Mesenchymal stem cell (in vitro differentiated cells and primary cell): ENCODE results near the gene PRSS38.

Experiments
- DNase-seq: peaks from one replicate; pipeline ENCODE4 v3.0.0-alpha.2; 2013
- H2AFZ ChIP-seq: one replicate; pipeline ENCODE4 v1.6.1; 2013; ENCODE audit warnings: low read depth, mild to moderate bottlenecking, control low read depth, inconsistent platforms, low read length, moderate library complexity
- H2AK5ac ChIP-seq: 2 replicates; pipeline ENCODE4 v1.6.1; 2013; ENCODE audit warnings: low read length, moderate library complexity, mild to moderate bottlenecking, inconsistent platforms; ENCODE audit not compliant: severe bottlenecking
- H2BK120ac ChIP-seq: one replicate; pipeline ENCODE4 v1.6.1; 2013; ENCODE audit warnings: low read depth, mild to moderate bottlenecking, inconsistent platforms, low read length, moderate library complexity
- H2BK12ac ChIP-seq, 2 experiments: one replicate each; pipeline ENCODE4 v1.6.1; 2013; ENCODE audit warnings: inconsistent platforms in 2 of 2, low read length in 2 of 2, mild to moderate bottlenecking in 2 of 2, moderate library complexity in 2 of 2, control low read depth in 1 of 2
- H2BK15ac ChIP-seq: one replicate; pipeline ENCODE4 v1.6.1; 2013; ENCODE audit warnings: mild to moderate bottlenecking, low read depth, inconsistent platforms; ENCODE audit not compliant: poor library complexity, severe bottlenecking
- H2BK5ac ChIP-seq: 2 replicates; pipeline ENCODE4 v1.6.1; 2013; ENCODE audit warnings: low read depth, mild to moderate bottlenecking, low read length, control low read depth, inconsistent platforms; ENCODE audit not compliant: poor library complexity, severe bottlenecking
- H3K14ac ChIP-seq, 2 experiments: one replicate each; pipeline ENCODE4 v1.6.1; 2013; ENCODE audit warnings: inconsistent platforms in 2 of 2, low read length in 2 of 2, control low read depth in 1 of 2, mild to moderate bottlenecking in 1 of 2, moderate library complexity in 1 of 2
- H3K18ac ChIP-seq, 2 experiments: one replicate each; pipeline ENCODE4 v1.6.1; 2013; ENCODE audit warnings: inconsistent platforms in 2 of 2, low read length in 2 of 2, control low read depth in 1 of 2, low read depth in 1 of 2, mild to moderate bottlenecking in 1 of 2
- H3K23ac ChIP-seq, 2 experiments: one replicate each; pipeline ENCODE4 v1.6.1; 2013; ENCODE audit warnings: inconsistent platforms in 2 of 2, low read length in 2 of 2, mild to moderate bottlenecking in 2 of 2, moderate library complexity in 2 of 2, control low read depth in 1 of 2
- H3K27ac ChIP-seq: 2 replicates; pipeline ENCODE4 v1.5.1; 2013; ENCODE audit warnings: mild to moderate bottlenecking, moderate library complexity, low read length, control low read depth, inconsistent platforms; ENCODE audit not compliant: poor library complexity, severe bottlenecking
- H3K27me3 ChIP-seq, 2 experiments: 2 replicates each; pipeline versions ENCODE4 v1.6.1 to v1.7.0; 2013; ENCODE audit warnings: low read length in 2 of 2, mild to moderate bottlenecking in 2 of 2, moderate library complexity in 2 of 2, control low read depth in 1 of 2, inconsistent platforms in 1 of 2; ENCODE audit not compliant: control insufficient read depth in 1 of 2, insufficient read depth in 1 of 2
- H3K36me3 ChIP-seq, 2 experiments: 2 replicates each; pipeline versions ENCODE4 v1.6.1 to v1.7.0; 2013; ENCODE audit warnings: low read length in 2 of 2, control low read depth in 1 of 2, inconsistent platforms in 1 of 2, low read depth in 1 of 2, mild to moderate bottlenecking in 1 of 2; ENCODE audit not compliant: insufficient read depth in 2 of 2, control insufficient read depth in 1 of 2
- H3K4ac ChIP-seq, 2 experiments: one replicate each; pipeline ENCODE4 v1.6.1; 2013; ENCODE audit warnings: inconsistent platforms in 2 of 2, low read length in 2 of 2, mild to moderate bottlenecking in 2 of 2, moderate library complexity in 2 of 2, control low read depth in 1 of 2, low read depth in 1 of 2
- H3K4me1 ChIP-seq: 2 replicates; pipeline ENCODE4 v1.6.1; 2013; ENCODE audit warnings: low read depth, low read length, control low read depth; ENCODE audit not compliant: control insufficient read depth, insufficient read depth
- H3K4me2 ChIP-seq: 2 replicates; pipeline ENCODE4 v1.6.1; 2013; ENCODE audit warnings: low read length, mild to moderate bottlenecking, inconsistent platforms; ENCODE audit not compliant: poor library complexity, severe bottlenecking
- H3K4me3 ChIP-seq, 2 experiments: 2 replicates each; pipeline versions ENCODE4 v1.5.1 to v1.7.0; 2013; ENCODE audit warnings: low read length in 2 of 2, mild to moderate bottlenecking in 2 of 2, control low read depth in 1 of 2, low read depth in 1 of 2; ENCODE audit not compliant: insufficient read depth in 1 of 2
- H3K79me1 ChIP-seq: replicated peaks from 2 replicates; pipeline ENCODE4 v1.6.1; 2013; ENCODE audit warnings: mild to moderate bottlenecking, control low read depth, low read length, inconsistent platforms; ENCODE audit not compliant: poor library complexity, severe bottlenecking
- H3K9ac ChIP-seq: 2 replicates; pipeline ENCODE4 v1.7.0; 2013; ENCODE audit warnings: mild to moderate bottlenecking, low read length, moderate library complexity
- H3K9me3 ChIP-seq: 2 replicates; pipeline ENCODE4 v1.7.0; 2013; ENCODE audit warnings: mild to moderate bottlenecking, low read length; ENCODE audit not compliant: control insufficient read depth
- H4K8ac ChIP-seq: one replicate; pipeline ENCODE4 v1.6.1; 2013; ENCODE audit warnings: inconsistent platforms, mild to moderate bottlenecking, low read length, moderate library complexity
- H4K91ac ChIP-seq: one replicate; pipeline ENCODE4 v1.6.1; 2013; ENCODE audit warnings: mild to moderate bottlenecking, low read length, inconsistent platforms
- WGBS: methylation state at CpG from one replicate; pipeline ENCODE4 v1.1.7; 2013; ENCODE audit warnings: mixed read lengths; 5-methylcytosine and 5-hydroxymethylcytosine counted together

PRSS38 gene

GRCh38 chr1:227885648-227886502 is 70.4 kb downstream of the PRSS38 start:
- Histone ChIP-seq H2AFZ (no peak overlapping the region), H3K23ac (no peak overlapping the region), H4K91ac (no peak overlapping the region), H4K8ac (no peak overlapping the region), H3K4me2 (no peak overlapping the region), H3K27ac (no peak overlapping the region), H2BK120ac (no peak overlapping the region), H2BK15ac (no peak overlapping the region), H3K9me3 (no peaks in the 10 kb centered on the region), H2BK12ac (no peak overlapping the region), H3K4me3 (no peak overlapping the region), H3K4ac (no peak overlapping the region), H3K36me3 (no peaks in the 10 kb centered on the region), H3K18ac (no peak overlapping the region), H3K9ac (peak overlapping the region; percentile 54), H3K4me1 (peaks cover 38% of the 10 kb centered on the region), H2BK5ac (no peak overlapping the region), H3K14ac (no peak overlapping the region), H3K79me1 (no peaks in the 10 kb centered on the region), H3K27me3 (peaks cover 0 to 20% of the 10 kb centered on the region in 2 experiments), H2AK5ac (no peak overlapping the region)
- no peak for DNase-seq
- WGBS = 70% methylated on average over 14 of the region's 14 CpGs

- no peaks in the 10 kb centered on the region for H3K9me3 ChIP-seq
- 21% methylated on average over 13 of the region's 18 CpGs for WGBS
Measured at GRCh38 chr1:227886503-227886961, 71.1 kb downstream of the PRSS38 start.

GRCh38 chr1:227886993-227887696 is 71.7 kb downstream of the PRSS38 start:
- Histone ChIP-seq H2AK5ac (no peak overlapping the region), H2BK5ac (no peak overlapping the region), H3K18ac (no peak overlapping the region), H3K4me2 (peak overlapping the region; percentile 52), H3K9me3 (no peaks in the 10 kb centered on the region), H4K91ac (no peak overlapping the region), H3K4ac (no peak overlapping the region), H2BK15ac (no peak overlapping the region), H3K4me1 (peaks cover 50% of the 10 kb centered on the region), H2BK12ac (no peak overlapping the region), H3K36me3 (no peaks in the 10 kb centered on the region), H3K14ac (no peak overlapping the region), H4K8ac (peak overlapping the region; percentile 27), H3K9ac (peak overlapping the region; percentile 43), H3K4me3 (peak overlapping the region; percentile 15 to 33), H2AFZ (peak overlapping the region; percentile 7), H3K27me3 (peaks cover 0 to 30% of the 10 kb centered on the region in 2 experiments), H3K79me1 (no peaks in the 10 kb centered on the region), H3K23ac (no peak overlapping the region), H3K27ac (no peak overlapping the region), H2BK120ac (peak overlapping the region; percentile 24)
- WGBS = 5% methylated on average over 20 of the region's 30 CpGs
- peak; percentile 45 for DNase-seq

More at GRCh38 chr1:227886503-227886961, 71.1 kb downstream of the PRSS38 start:
- no peak overlapping the region for H4K91ac ChIP-seq
- H3K36me3 ChIP-seq = no peaks in the 10 kb centered on the region
- H3K14ac ChIP-seq = no peak overlapping the region
- no peak overlapping the region for H2BK12ac ChIP-seq
- no peak overlapping the region for H3K9ac ChIP-seq
- DNase-seq = no peak
- no peaks in the 10 kb centered on the region for H3K79me1 ChIP-seq
- no peak overlapping the region for H2AFZ ChIP-seq
- peaks cover 44% of the 10 kb centered on the region for H3K4me1 ChIP-seq
- H3K23ac ChIP-seq = no peak overlapping the region
- H3K27ac ChIP-seq = no peak overlapping the region
- no peak overlapping the region for H2BK15ac ChIP-seq
- no peak overlapping the region for H2AK5ac ChIP-seq
- H2BK5ac ChIP-seq = no peak overlapping the region
- H3K4me3 ChIP-seq = no peak overlapping the region
- H3K4me2 ChIP-seq = peak overlapping the region; percentile 28
- peaks cover 0 to 23% of the 10 kb centered on the region in 2 experiments for H3K27me3 ChIP-seq
- no peak overlapping the region for H4K8ac ChIP-seq
- no peak overlapping the region for H3K4ac ChIP-seq
- H2BK120ac ChIP-seq = no peak overlapping the region
- no peak overlapping the region for H3K18ac ChIP-seq
